GM12865 (cell line): ENCODE data around the gene GIT1.

Source experiments
- DNase-seq: peaks from one replicate; pipeline ENCODE4 v3.0.0; 2010; ENCODE audit warnings: low read depth
- H3K4me3 ChIP-seq: 2 replicates; pipeline ENCODE4 v1.5.1; 2011; ENCODE audit warnings: mild to moderate bottlenecking, low read depth, low read length, control low read depth
- TF ChIP-seq, protein P1 (sequence below): IDR thresholded peaks from 2 replicates; pipeline ENCODE4 v1.5.1; 2011; ENCODE audit warnings: low read length, control low read depth, low read depth, inconsistent platforms; ENCODE audit not compliant: insufficient read depth; ENCODE audit errors: missing control alignments

The GIT1 gene

DNA sequence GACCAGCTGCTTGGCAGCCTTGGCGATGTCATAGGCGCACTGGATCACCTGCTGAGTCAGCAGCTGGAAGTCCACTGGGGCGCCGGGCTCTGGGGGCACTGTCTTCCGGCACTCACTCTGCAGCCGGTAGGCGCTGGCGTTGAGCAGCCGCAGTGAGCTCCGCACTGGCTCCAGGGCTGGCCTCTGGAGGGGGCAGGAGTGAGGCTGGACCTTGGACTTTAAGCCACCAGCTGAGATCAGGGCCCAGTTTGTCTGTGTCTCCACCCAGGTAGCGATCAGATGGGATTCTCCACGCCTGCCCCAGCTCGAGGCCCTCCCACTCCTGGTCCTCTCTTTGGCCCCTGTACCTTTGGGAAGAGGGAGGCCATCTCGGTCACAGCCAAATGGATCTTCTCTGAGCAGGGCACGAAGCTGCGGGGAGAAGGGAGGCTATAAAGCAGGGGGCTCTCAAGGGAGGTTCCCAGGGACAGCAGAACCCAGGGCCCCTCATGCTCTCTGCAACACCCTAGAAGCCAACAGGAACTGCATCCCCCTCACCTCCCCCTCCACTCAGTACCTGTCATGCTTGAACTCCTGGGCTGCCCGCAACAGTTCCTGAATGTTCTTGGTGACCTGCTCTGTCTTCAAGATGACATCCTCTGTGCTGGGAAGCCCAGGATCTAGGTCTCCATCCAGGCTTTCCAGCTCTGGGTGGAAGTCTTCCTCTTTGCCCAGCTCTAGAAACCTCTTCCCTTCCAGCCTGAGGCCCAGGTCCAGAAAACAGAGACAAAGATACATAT, 14.5 kb downstream of the GIT1 start:
- TF ChIP-seq, protein P1, sequence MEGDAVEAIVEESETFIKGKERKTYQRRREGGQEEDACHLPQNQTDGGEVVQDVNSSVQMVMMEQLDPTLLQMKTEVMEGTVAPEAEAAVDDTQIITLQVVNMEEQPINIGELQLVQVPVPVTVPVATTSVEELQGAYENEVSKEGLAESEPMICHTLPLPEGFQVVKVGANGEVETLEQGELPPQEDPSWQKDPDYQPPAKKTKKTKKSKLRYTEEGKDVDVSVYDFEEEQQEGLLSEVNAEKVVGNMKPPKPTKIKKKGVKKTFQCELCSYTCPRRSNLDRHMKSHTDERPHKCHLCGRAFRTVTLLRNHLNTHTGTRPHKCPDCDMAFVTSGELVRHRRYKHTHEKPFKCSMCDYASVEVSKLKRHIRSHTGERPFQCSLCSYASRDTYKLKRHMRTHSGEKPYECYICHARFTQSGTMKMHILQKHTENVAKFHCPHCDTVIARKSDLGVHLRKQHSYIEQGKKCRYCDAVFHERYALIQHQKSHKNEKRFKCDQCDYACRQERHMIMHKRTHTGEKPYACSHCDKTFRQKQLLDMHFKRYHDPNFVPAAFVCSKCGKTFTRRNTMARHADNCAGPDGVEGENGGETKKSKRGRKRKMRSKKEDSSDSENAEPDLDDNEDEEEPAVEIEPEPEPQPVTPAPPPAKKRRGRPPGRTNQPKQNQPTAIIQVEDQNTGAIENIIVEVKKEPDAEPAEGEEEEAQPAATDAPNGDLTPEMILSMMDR = no peak
- no peak for DNase-seq
- no peak overlapping the region for H3K4me3 ChIP-seq

DNA sequence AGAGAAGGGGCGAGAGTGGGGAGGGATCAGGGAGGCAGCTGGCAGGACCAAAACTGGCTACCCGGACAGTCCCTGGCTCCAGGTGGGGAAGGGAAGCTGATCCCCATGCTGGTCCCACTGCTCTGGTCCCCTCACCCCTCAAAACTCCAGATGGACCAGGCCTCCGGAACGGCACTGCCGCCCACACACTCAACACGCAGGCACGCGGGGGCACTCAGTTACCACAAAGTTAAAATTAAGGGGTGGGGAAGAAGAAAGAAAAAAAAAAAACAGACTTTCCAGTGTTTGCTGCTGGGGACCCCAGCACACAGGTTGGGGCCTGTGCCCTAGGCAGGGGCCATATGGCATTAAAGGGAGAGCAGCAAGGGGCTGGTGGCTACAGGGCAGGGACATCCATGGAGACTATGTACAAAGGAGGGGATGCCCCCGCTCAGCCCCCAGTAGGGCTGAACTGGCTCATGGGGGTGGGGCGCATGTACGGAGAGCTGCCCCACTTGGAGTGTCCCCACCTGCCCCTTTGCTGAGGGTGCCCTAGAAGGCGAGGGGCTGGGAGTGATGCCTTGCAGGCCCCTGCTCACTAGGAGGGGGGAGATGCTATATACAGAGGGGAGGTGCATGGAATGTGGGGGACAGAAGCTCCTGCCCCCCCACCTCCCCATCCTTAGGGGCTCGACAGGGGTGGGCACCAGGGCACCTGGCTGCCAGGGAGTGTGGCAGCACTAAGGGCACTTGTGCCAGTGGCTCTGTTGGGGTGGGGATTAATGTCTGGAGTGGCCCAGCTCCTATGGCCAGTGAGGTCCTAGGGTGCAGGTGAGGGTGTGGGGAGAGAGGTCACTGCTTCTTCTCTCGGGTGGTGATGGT, 15.3 kb downstream of the GIT1 start:
- no peak overlapping the region for H3K4me3 ChIP-seq
- TF ChIP-seq, protein P1 = no peak
- no peak for DNase-seq

DNA sequence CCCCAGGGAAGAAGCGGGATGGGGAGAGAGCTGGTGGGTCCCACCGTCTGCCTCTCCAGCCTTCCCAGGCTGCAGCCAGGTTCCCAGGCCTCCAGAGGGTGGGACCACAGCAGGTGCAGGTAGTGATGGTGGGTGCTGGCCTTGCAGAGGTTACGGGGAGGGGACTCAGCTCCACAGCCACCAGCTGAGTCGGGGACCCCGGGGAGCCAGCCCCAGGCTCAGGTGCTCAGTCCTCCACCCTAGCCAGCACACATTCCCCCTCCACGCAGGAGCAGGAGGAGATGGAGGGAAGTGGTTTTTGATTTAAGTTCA, 15.9 kb downstream of the GIT1 start:
- no peak for DNase-seq
- H3K4me3 ChIP-seq = no peak overlapping the region
- TF ChIP-seq, protein P1 = no peak

DNA sequence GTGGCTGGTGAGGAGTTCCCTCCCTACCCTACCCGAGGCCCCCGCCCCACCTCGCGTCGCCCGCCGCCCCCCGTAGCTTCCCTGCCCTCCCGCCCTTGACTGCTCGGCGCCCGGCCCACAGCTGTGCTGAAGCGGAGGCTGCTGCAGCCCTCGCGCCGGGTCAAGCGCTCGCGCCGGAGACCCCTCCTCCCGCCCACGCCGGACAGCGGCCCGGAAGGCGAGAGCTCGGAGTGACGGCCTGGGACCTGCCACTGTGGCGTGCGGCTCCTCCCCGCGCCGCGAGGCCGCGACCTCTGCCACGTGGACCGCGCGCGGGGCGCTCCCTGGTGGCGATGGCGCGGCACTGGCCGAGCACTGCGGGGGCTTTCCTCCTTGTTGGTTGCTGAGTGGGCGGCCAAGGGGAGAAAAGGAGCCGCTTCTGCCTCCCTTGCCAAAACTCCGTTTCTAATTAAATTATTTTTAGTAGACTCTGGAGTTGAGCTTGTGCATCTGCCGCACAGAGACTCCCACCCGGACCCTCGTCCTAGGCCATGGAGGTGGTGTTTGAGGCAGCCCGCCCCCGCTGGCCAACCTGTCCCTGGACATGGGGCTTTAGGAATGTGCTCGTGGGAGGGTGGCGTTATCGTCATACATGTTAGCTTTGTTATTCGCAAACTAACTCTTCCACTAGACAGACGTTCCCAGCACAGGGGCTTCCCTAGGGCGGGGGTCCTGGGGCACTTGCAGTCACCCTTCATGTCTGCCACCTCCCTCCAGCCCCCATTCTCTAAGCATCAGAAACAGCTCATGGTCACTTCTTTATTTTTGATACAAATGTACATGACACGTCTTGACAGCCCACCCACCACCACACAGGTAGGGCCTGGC, 16.5 kb downstream of the GIT1 start:
- peak; percentile 82 for DNase-seq
- no peak overlapping the region for H3K4me3 ChIP-seq
- TF ChIP-seq, protein P1 = peak; percentile 79

DNA sequence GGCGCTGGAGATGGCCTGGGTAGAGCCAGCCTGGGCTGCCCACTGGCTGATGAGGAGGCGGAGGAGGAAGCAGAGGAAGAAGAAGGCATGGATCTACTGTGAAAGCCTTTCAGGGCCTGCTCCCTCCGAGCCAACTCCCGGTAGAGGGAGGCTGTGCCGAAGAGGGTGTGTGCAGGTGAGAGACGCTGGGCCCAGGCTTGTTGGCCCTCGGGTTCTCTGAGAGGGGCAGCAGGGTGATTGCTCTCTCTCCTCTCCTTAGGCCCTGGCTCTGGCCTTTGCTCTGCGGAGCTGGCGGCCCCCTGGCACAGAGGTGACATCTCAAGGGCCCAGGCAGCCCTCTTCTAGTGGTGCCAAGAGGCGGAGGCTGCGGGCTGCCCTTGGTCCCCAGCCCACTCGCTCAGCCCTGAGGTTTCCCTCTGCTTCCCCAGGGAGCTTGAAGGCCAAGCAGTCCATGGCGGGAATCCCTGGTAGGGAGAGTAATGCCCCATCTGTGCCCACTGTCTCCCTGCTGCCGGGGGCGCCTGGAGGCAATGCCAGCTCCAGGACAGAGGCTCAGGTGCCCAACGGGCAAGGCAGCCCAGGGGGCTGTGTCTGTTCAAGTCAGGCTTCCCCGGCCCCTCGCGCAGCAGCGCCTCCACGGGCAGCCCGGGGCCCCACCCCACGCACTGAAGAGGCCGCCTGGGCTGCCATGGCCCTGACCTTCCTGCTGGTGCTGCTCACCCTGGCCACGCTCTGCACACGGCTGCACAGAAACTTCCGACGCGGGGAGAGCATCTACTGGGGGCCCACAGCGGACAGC, 17.4 kb downstream of the GIT1 start:
- TF ChIP-seq, protein P1 = no peak
- DNase-seq = no peak
- no peak overlapping the region for H3K4me3 ChIP-seq

DNA sequence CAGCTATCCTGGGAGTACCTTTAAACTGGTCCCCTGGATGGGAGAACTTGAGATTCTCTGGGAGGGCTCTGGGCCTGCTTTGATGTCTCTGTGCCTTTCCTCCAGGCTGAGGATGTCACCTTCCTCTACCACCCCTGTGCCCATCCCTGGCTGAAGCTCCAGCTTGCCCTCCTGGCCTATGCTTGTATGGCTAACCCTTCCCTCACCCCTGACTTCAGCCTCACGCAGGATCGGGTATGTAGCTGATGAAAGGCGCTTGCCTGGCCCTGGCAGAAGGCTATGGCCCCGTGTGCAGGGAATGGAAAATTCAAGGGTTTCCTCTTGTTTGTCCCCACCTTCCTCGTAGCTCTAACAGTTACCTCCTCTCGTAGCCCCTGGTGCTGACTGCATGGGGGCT, 18.0 kb downstream of the GIT1 start:
- DNase-seq = no peak
- TF ChIP-seq, protein P1 = no peak
- H3K4me3 ChIP-seq = no peak overlapping the region
